Epidermal melanocyte (primary cell): ENCODE results near the gene ARHGAP32.
"Not testable (repeated sequence)": the region's sequence is repeated elsewhere in the genome, so short reads cannot be mapped to it uniquely, and the experiment has no call there.

ENCODE experiments used
- DNase-seq: peaks from one replicate; pipeline ENCODE4 v3.0.0; 2011; ENCODE audit warnings: low spot score; ENCODE audit not compliant: insufficient read length

The ARHGAP32 gene

GRCh38 chr11:128934351-128934750 lies 257.8 kb downstream of the ARHGAP32 start:
- DNase-seq = no peak

- no peak for DNase-seq
These were observed 258.5 kb downstream of the ARHGAP32 start for GRCh38 chr11:128933481-128934178.

GRCh38 chr11:128931668-128932067 lies 260.5 kb downstream of the ARHGAP32 start:
- no peak for DNase-seq

GRCh38 chr11:128931066-128931465 lies 261.1 kb downstream of the ARHGAP32 start:
- no peak for DNase-seq

- no peak for DNase-seq
These were observed 262.1 kb downstream of the ARHGAP32 start for GRCh38 chr11:128929991-128930390.

GRCh38 chr11:128929468-128929867 lies 262.7 kb downstream of the ARHGAP32 start:
- DNase-seq = no peak

- DNase-seq = no peak
These were observed 263.7 kb downstream of the ARHGAP32 start for GRCh38 chr11:128928400-128928799.

GRCh38 chr11:128927683-128928336 lies 264.3 kb downstream of the ARHGAP32 start:
- no peak for DNase-seq

GRCh38 chr11:128927108-128927461 lies 265.0 kb downstream of the ARHGAP32 start:
- no peak for DNase-seq

GRCh38 chr11:128926437-128927107 lies 265.6 kb downstream of the ARHGAP32 start:
- no peak for DNase-seq

- DNase-seq = no peak
These were observed 266.1 kb downstream of the ARHGAP32 start for GRCh38 chr11:128926000-128926399.

- DNase-seq = no peak
These were observed 266.9 kb downstream of the ARHGAP32 start for GRCh38 chr11:128925250-128925600.

- no peak for DNase-seq
These were observed 267.4 kb downstream of the ARHGAP32 start for GRCh38 chr11:128924510-128925249.

GRCh38 chr11:128924104-128924503 lies 268.0 kb downstream of the ARHGAP32 start:
- no peak for DNase-seq

- DNase-seq = no peak
These were observed 270.3 kb downstream of the ARHGAP32 start for GRCh38 chr11:128921793-128922192.

GRCh38 chr11:128920666-128921065 lies 271.5 kb downstream of the ARHGAP32 start:
- DNase-seq = no peak

GRCh38 chr11:128919635-128920034 lies 272.5 kb downstream of the ARHGAP32 start:
- DNase-seq = not testable (repeated sequence)

GRCh38 chr11:128919216-128919615 lies 272.9 kb downstream of the ARHGAP32 start:
- DNase-seq = no peak

- no peak for DNase-seq
These were observed 274.9 kb downstream of the ARHGAP32 start for GRCh38 chr11:128917144-128917724.

- DNase-seq = no peak
These were observed 275.4 kb downstream of the ARHGAP32 start for GRCh38 chr11:128916681-128917080.

- no peak for DNase-seq
These were observed 276.0 kb downstream of the ARHGAP32 start for GRCh38 chr11:128916037-128916572.
